K562 (cell line): Measurements from ENCODE around the gene P4HB. TPM values are rescaled to one million over a fixed set of nuclear protein-coding genes. Genes with fewer than 3 reads are reported as not detected.

Experiments
- ATAC-seq: fragments of 200-7000 bp; cut with Tn5 transposase; 3 replicates; pipeline ENCODE4 v1.9.1; 2020; ENCODE audit warnings: moderate library complexity
- BruUV-seq: library from RNA; stranded (reverse); fragments of 400-500 nt; replicated peaks from 2 replicates; lab custom pipeline; 2021; lab: Mats Ljungman, UMichigan
- CTCF ChIA-PET: fragments of 300-600 bp; formaldehyde crosslinking; extraction: SDS; loops from one replicate; lab custom pipeline; 2021; ENCODE audit warnings: low intra/inter-chr PET ratio; lab: Yijun Ruan, JAX
- POLR2A ChIA-PET: fragments of 300-600, 350-650 bp; sonication (Branson Sonifier 250); formaldehyde crosslinking; extraction: SDS; loops from one replicate; lab custom pipeline; 2021; ENCODE audit warnings: antibody characterized with exemption, inconsistent platforms; lab: Yijun Ruan, JAX
- DNase-seq, 4 experiments: peaks; one replicate each; pipeline versions ENCODE4 v3.0.0 to v3.0.0-alpha.2; 2011 to 2018; ENCODE audit warnings: low spot score in 3 of 4, mixed read lengths in 3 of 4; ENCODE audit errors: extremely low read depth in 1 of 4
- FAIRE-seq: peaks from 2 replicates; lab custom pipeline; 2011; peaks lifted over from hg19 to GRCh38; lab: Jason Lieb, UNC
- H2AFZ ChIP-seq: 2 replicates; pipeline ENCODE4 v1.6.0; 2011; ENCODE audit warnings: low read depth, low read length, control low read depth, inconsistent platforms
- H3K27ac ChIP-seq: fragments of 200-600 bp; 3 replicates; pipeline ENCODE4 v1.8.0; 2011; ENCODE audit warnings: low read depth, mild to moderate bottlenecking, control low read depth, inconsistent platforms, low read length, moderate library complexity, mixed read lengths; ENCODE audit errors: extremely low read depth
- H3K27me3 ChIP-seq, 2 experiments: fragments of 300-600 bp in 1 of 2; 2 replicates in 1 of 2; 3 replicates in 1 of 2; pipeline versions ENCODE4 v1.6.0 to v1.8.0; 2011; ENCODE audit warnings: inconsistent platforms in 2 of 2, low read length in 2 of 2, mild to moderate bottlenecking in 1 of 2, mixed read lengths in 1 of 2, moderate library complexity in 1 of 2; ENCODE audit not compliant: control insufficient read depth in 2 of 2, insufficient read depth in 2 of 2
- H3K36me3 ChIP-seq: fragments of 300-600 bp; 3 replicates; pipeline ENCODE4 v1.8.0; 2011; ENCODE audit warnings: mild to moderate bottlenecking, low read length, inconsistent platforms; ENCODE audit not compliant: control insufficient read depth, insufficient read depth
- H3K4me1 ChIP-seq, 2 experiments: fragments of 200-600 bp in 1 of 2; replicated peaks in 1 of 2; 2 replicates in 1 of 2; 3 replicates in 1 of 2; pipeline versions ENCODE4 v1.5.1 to v1.8.0; 2011; ENCODE audit warnings: inconsistent platforms in 2 of 2, low read length in 2 of 2, mild to moderate bottlenecking in 1 of 2, mixed read lengths in 1 of 2, moderate library complexity in 1 of 2; ENCODE audit not compliant: control insufficient read depth in 2 of 2, insufficient read depth in 2 of 2
- H3K4me2 ChIP-seq: 2 replicates; pipeline ENCODE4 v1.6.1; 2011; ENCODE audit warnings: low read length, control low read depth, inconsistent platforms, mixed read lengths; ENCODE audit not compliant: insufficient read depth
- H3K4me3 ChIP-seq: fragments of 200-600 bp; sonication (generic), shearing (Covaris generic); 2 replicates; pipeline ENCODE4 v1.5.1; 2016; ENCODE audit warnings: control low read depth, inconsistent platforms
- H3K79me2 ChIP-seq: fragments of 200-600 bp; 3 replicates; pipeline ENCODE4 v1.8.0; 2011; ENCODE audit warnings: low read length, inconsistent platforms; ENCODE audit not compliant: control insufficient read depth, insufficient read depth
- H3K9ac ChIP-seq, 2 experiments: 2 replicates each; pipeline versions ENCODE4 v1.6.0 to v1.6.1; 2011; ENCODE audit warnings: low read depth in 2 of 2, low read length in 2 of 2, control low read depth in 1 of 2, inconsistent platforms in 1 of 2, mild to moderate bottlenecking in 1 of 2, mixed read lengths in 1 of 2; ENCODE audit not compliant: insufficient read depth in 1 of 2
- H3K9me1 ChIP-seq: one replicate; pipeline ENCODE4 v1.6.0; 2011; ENCODE audit warnings: inconsistent platforms, mild to moderate bottlenecking, low read length, moderate library complexity; ENCODE audit not compliant: control insufficient read depth, insufficient read depth
- H3K9me3 ChIP-seq: replicated peaks from 2 replicates; pipeline ENCODE4 v1.5.1; 2011; ENCODE audit warnings: low read depth, low read length, inconsistent platforms; ENCODE audit not compliant: control insufficient read depth, insufficient read depth
- H4K20me1 ChIP-seq: replicated peaks from 2 replicates; pipeline ENCODE4 v1.6.1; 2011; ENCODE audit warnings: low read length, inconsistent platforms, mixed read lengths; ENCODE audit not compliant: control insufficient read depth, insufficient read depth
- POLR2G ChIP-seq: fragments of 200-400 bp; formaldehyde crosslinking; IDR thresholded peaks from 2 replicates; pipeline ENCODE4 v1.6.1; 2017; ENCODE audit warnings: low read depth, mild to moderate bottlenecking, antibody characterized with exemption, low read length, moderate library complexity
- RBFOX2 ChIP-seq: fragments of 200-400 bp; formaldehyde crosslinking; IDR thresholded peaks from 2 replicates; pipeline ENCODE4 v1.6.1; 2017; ENCODE audit warnings: low read depth, mild to moderate bottlenecking, low read length, moderate library complexity
- RBM22 ChIP-seq: fragments of 200-400 bp; formaldehyde crosslinking; IDR thresholded peaks from 2 replicates; pipeline ENCODE4 v1.6.1; 2018; ENCODE audit warnings: low read length, low read depth; ENCODE audit not compliant: poor library complexity, severe bottlenecking
- WGBS: fragments of 100-300 bp; shearing (Covaris generic); methylation state at CpG from one replicate; pipeline ENCODE4 v1.1.6; 2016; ENCODE audit warnings: low coverage, mixed read lengths; ENCODE audit not compliant: insufficient coverage; ENCODE audit errors: missing lambda C conversion rate; 5-methylcytosine and 5-hydroxymethylcytosine counted together
- in situ Hi-C: fragments of 300-500 bp; cut with MboI; formaldehyde crosslinking; loops from 4 replicates; pipeline ENCODE4 v1.15.0; 2018; ENCODE audit warnings: inconsistent platforms, mixed read lengths
- intact Hi-C: fragments of 100-400 bp; cut with micrococcal nuclease; formaldehyde crosslinking; loops from 2 replicates; pipeline ENCODE4 v1.14.2; 2022
- polyA plus RNA-seq, 8 experiments: library from polyadenylated mRNA; depleted of rRNA in 4 of 8; stranded (reverse) in 5 of 8; unstranded in 3 of 8; fragments of >200 nt; fragmentation: Nextera tagmentation in 2 of 8; fragmentation: Illumina TruSeq in 1 of 8; extraction: Ambion mirVana in 2 of 8; extraction: Trizol in 1 of 8; gene quantifications; 2 replicates each; pipeline versions ENCODE4 v1.2.1 to v1.2.3, GENCODE V29; 2011 to 2014; ENCODE audit warnings: inconsistent platforms in 1 of 8, missing spikeins in 1 of 8
- total RNA-seq, 7 experiments: library from RNA; depleted of rRNA in 6 of 7; stranded (reverse); fragments of >200 nt in 6 of 7; fragmentation: Illumina TruSeq in 2 of 7; extraction: Trizol in 2 of 7; gene quantifications; 2 replicates each; pipeline versions ENCODE4 v1.2.1 to v1.2.3, GENCODE V29; 2011 to 2021; ENCODE audit warnings: low replicate concordance in 1 of 7
- TF ChIP-seq, protein P1 (sequence below): sonication (generic); IDR thresholded peaks from 2 replicates; pipeline ENCODE4 v1.6.1; 2016
- TF ChIP-seq, protein P2 (sequence below): sonication (generic); formaldehyde crosslinking; IDR thresholded peaks from 2 replicates; pipeline ENCODE4 v1.8.0; 2022; ENCODE audit warnings: missing genetic modification reagents, mild to moderate bottlenecking, moderate library complexity, borderline replicate concordance

The P4HB gene
- total and polyA plus RNA-seq, 9 of the 15 experiments (the other 6 are each of a cell fraction or from before 2014, with no cell fraction given) = 4.4 to 645 (median 325) TPM

DNA sequence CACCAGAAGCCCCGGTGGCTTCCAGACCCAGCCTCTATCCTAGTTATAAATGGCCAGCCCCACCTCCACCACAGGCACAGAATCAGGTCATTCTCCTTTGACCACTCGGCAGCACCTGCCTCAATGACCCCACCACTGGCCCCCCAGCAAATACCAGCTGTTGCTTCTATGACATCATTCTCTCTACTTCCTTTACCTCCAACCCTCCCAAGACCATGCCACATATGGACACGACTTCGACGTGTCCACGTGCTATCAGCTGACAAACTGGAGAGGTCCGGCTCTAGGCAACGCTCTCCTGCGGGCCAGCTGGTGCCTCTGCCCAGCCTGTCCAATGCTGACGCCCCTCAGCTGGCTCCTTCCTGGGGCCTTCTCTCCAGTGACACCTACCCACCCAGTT, 25.1 kb upstream of the P4HB start:
- H3K9me3 ChIP-seq = no peaks in the 10 kb centered on the region

More for the DNA sequence above, 25.1 kb upstream of the P4HB start:
- Histone ChIP-seq H3K4me2 (no peak overlapping the region), H3K27ac (no peak overlapping the region), H3K9me1 (peaks cover 5% of the 10 kb centered on the region), H4K20me1 (0 out of 2 replicates have a peak, but pooled peaks cover 4% of the 10 kb centered on the region), H3K27me3 (no peaks in the 10 kb centered on the region), H3K79me2 (peaks cover 43% of the 10 kb centered on the region), H3K9ac (peak overlapping the region in 1 of 2 experiments; percentile 57; a peak in 1 of 4 replicates), H2AFZ (no peak overlapping the region), H3K4me1 (peaks cover 8 to 33% of the 10 kb centered on the region in 2 experiments; a peak in 4 of 5 replicates), H3K4me3 (no peak overlapping the region), H3K36me3 (peaks cover 92% of the 10 kb centered on the region)
- ATAC-seq (no peak), DNase-seq (no peak), FAIRE-seq (no peak)
- in situ Hi-C loops (no loop called here), intact Hi-C loops (no loop called here)
- BruUV-seq = no TSS peak
- POLR2A ChIA-PET = interaction anchor here (0.5 to 10.5 kb wide), 10 partner anchors 9 to 669 kb away, joined by 3 to 85 read pairs (median 4); partner anchors contain the start of gene SIRT7
- 78% methylated on average over 10 of the region's 10 CpGs for WGBS
- TF ChIP-seq, protein P1, sequence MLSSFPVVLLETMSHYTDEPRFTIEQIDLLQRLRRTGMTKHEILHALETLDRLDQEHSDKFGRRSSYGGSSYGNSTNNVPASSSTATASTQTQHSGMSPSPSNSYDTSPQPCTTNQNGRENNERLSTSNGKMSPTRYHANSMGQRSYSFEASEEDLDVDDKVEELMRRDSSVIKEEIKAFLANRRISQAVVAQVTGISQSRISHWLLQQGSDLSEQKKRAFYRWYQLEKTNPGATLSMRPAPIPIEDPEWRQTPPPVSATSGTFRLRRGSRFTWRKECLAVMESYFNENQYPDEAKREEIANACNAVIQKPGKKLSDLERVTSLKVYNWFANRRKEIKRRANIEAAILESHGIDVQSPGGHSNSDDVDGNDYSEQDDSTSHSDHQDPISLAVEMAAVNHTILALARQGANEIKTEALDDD = no peak
- peak; percentile 44; the same call in 1 of the 2 replicates for TF ChIP-seq RBFOX2
- peak; percentile 43 for TF ChIP-seq POLR2G
- peak; percentile 10 for TF ChIP-seq RBM22
- TF ChIP-seq, protein P2, sequence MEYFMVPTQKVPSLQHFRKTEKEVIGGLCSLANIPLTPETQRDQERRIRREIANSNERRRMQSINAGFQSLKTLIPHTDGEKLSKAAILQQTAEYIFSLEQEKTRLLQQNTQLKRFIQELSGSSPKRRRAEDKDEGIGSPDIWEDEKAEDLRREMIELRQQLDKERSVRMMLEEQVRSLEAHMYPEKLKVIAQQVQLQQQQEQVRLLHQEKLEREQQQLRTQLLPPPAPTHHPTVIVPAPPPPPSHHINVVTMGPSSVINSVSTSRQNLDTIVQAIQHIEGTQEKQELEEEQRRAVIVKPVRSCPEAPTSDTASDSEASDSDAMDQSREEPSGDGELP = peak; percentile 14; the same call in 1 of the 2 replicates
- CTCF ChIA-PET = no interaction called here
